ENCODE data around the gene SLCO6A1. TPM values are rescaled to one million over a fixed set of nuclear protein-coding genes. Genes with fewer than 3 reads are reported as not detected.
A peak's percentile ranks its signal among the peaks of the same experiment; 100 is the strongest.
"Not testable (repeated sequence)": the region's sequence is repeated elsewhere in the genome, so short reads cannot be mapped to it uniquely, and the experiment has no call there.

The SLCO6A1 gene
- total RNA-seq, 1 experiment from 2014 or later = not detected

DNA sequence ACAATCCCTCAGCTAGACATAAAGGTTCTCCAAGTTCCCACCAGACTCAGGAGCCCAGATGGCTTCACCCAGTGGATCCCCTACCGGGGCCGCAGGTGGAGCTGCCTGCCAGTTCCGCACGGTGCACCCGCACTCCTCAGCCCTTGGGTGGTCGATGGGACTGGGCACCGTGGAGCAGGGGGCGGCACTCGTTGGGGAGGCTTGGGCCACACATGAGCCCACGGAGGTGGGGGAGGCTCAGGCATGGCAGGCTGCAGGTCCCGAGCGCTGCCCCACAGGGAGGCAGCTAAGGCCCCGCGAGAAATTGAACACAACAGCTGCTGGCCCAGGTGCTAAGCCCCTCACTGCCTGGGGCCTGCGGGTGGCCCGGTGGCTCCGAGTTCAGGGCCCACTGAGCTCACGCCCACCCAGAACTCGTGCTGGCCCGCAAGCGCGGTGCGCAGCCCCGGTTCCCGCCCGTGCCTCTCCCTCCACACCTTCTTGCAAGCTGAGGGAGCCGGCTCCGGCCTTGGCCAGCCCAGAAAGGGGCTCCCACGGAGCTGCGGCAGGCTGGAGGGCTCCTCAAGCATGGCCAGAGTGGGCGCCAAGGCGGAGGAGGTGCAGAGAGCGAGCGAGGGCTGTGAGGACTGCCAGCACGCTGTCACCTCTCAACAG is 7.4 kb downstream of the SLCO6A1 start:
- DNase-seq (ENCODE audit: low read depth, low spot score); in situ Hi-C loops (cut with HindIII; ENCODE audit: low pct_unique_long_range_greater_than_20kb, low sequenced_read_pairs): not testable (repeated sequence)

DNA sequence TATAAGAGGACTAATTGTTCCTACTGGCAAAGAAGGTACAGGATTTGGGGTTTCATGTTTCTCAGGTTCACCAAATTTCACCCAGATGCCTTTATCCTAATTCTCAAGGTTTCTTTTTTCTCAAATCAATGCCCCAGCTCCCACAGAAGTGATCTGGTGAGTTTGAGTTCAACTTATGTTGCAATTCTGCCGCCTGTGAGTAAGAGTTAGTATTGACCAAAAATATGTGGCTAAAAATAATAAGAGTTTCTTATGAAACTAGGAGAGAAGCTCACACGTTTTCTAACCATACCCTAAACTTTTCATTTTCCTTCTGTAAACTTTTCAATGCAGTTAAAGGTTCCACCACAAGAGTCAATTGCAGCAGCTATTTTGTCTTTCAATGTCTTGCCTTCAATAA is 15.1 kb downstream of the SLCO6A1 start:
- in situ Hi-C loops (cut with HindIII; ENCODE audit: low pct_unique_long_range_greater_than_20kb, low sequenced_read_pairs) = no loop called here
- DNase-seq (ENCODE audit: low read depth, low spot score) = no peak

DNA sequence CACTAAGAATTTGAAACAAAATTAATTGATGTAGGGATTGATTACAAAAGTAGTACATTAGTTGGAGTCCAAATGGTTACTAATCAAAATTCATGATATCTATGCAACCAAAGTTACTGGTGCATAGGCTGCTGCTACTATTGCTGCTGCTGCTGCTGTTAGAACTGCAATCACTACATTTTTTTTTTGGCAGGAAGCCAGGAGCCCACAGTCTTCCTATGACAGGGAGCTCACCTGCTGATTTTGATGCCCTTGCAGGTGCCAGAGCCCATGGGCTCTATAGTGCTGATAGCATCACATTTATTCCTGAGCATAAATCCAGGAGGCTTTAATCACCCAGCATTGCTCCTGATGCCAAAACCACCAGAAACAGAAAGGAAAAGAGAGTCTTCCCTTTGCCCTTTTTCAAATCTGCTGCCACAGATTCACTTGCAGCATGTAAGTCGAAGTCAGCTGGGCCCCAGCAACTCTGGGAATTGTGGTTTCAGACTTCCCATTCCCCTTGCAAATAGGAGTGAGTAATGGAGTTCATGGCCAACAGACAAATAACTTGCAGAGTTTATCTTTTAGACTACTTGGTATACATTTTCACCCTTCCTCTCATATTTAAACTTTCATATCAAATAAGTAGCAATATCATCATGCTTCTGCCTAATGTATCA is 17.6 kb downstream of the SLCO6A1 start:
- no peak for DNase-seq (ENCODE audit: low read depth, low spot score)
- in situ Hi-C loops (cut with HindIII; ENCODE audit: low pct_unique_long_range_greater_than_20kb, low sequenced_read_pairs) = no loop called here

DNA sequence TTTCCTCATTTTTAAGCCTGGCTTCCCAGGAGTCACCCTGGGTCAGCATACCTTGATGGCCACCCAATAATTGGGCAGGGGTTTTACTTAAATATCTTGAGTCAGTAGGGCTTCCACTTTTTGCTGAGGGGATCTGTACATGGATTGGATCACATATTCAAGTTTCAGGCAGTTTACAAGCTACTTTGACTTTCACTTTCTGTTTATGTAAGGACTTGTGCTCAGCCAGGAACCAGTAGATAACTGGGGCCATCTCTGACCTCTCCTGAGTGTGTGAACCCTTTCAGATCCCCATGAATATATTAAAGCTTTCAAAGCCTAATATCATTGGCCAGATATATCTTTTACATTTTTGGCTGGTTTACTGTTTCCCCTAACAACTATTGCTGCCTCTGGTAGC is 45.1 kb downstream of the SLCO6A1 start:
- in situ Hi-C loops (cut with HindIII; ENCODE audit: low pct_unique_long_range_greater_than_20kb, low sequenced_read_pairs) = no loop called here
- no peak for DNase-seq (ENCODE audit: low read depth, low spot score)

DNA sequence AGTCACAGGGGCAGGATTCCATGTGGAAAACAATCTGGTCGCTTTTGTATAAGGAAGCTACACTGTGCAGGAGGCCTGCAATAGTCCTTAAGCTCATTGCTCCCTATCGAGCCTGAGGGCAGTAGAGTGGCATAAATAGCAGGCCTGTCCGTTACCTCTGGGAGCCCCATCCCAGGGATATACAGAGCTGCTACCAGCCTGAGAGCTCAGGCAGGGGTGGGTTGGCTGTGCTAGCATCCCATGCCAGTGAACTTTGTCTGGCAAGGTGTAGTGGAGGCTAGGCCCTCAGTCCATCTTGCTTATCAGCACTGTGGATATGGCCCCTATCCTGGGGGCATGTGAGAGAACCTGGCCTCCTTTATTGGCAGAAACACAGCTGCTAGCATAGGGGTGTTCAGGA is 47.7 kb downstream of the SLCO6A1 start:
- no peak for DNase-seq (ENCODE audit: low read depth, low spot score)
- in situ Hi-C loops (cut with HindIII; ENCODE audit: low pct_unique_long_range_greater_than_20kb, low sequenced_read_pairs) = no loop called here

DNA sequence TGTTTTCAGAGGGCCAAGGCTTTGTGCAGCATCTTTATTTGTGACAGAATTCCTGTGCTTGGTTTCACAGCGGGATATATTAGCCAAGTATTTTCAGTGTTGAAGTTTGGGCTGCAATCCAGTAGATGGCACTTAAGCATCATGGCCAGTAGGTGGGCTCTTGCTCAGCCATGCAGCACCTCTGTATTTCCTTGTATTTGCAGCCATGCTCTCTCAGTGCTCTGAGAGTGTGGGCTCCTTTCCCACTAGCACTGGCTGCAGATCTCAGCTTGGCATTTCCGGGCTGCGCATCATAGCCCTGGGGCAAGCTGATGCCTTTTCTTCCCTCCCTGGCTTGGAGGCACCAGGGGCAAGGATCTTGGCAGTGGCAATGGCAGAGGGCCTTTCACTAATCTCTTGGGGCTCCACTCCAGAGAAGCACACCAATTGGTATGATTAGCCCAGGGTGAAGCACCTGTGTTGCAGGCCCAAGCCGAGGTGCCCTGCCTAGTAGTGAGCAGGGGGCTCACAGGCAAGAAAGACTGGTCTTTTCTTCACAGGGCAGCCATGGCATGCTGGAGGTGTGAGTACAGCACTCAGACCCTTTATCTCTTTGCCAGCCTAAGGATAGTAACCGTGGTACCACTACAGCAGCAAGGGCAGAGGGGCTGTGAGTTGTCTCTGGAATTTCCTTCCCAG is 48.3 kb downstream of the SLCO6A1 start:
- peak; percentile 57 for DNase-seq (ENCODE audit: low read depth, low spot score)
- in situ Hi-C loops (cut with HindIII; ENCODE audit: low pct_unique_long_range_greater_than_20kb, low sequenced_read_pairs) = no loop called here

DNA sequence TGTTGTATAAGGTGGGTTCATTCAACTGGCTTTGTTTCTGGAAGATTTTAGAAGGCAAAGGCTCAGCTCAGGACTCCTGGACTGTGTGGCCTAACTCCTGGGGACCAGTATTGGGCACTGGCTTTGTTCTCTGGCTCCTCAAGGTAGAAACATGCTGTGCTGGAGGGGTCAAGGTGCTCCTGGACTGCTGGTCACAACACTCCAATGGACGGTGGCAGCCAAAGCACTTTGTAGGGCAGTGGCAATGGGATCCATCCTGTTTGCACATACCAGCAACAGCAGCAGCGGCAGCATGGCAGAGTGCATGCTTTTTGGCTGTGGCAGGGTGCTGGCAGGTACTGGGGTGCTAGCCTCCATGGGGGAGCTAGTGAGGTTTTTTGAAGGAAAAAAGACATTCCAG is 65.3 kb downstream of the SLCO6A1 start:
- in situ Hi-C loops (cut with HindIII; ENCODE audit: low pct_unique_long_range_greater_than_20kb, low sequenced_read_pairs) = no loop called here
- no peak for DNase-seq (ENCODE audit: low read depth, low spot score)

DNA sequence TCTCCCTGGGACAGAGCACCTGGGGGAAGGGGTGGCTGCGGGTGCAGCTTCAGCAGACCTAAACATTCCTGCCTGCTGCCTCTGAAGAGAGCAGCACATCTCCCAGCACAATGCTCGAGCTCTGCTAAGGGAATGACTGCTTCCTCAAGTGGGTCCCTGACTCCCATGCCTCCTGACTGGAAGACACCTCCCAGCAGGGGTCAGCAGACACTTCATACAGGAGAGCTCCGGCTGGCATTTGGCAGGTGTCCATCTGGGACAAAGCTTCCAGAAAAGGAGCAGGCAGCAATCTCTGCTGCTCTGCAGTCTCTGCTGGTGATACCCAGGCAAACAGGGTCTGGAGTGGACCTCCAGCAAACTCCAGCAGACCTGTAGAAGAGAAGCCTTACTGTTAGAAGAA is 77.2 kb downstream of the SLCO6A1 start:
- in situ Hi-C loops (cut with HindIII; ENCODE audit: low pct_unique_long_range_greater_than_20kb, low sequenced_read_pairs) = no loop called here
- DNase-seq (ENCODE audit: low read depth, low spot score) = peak; percentile 41

DNA sequence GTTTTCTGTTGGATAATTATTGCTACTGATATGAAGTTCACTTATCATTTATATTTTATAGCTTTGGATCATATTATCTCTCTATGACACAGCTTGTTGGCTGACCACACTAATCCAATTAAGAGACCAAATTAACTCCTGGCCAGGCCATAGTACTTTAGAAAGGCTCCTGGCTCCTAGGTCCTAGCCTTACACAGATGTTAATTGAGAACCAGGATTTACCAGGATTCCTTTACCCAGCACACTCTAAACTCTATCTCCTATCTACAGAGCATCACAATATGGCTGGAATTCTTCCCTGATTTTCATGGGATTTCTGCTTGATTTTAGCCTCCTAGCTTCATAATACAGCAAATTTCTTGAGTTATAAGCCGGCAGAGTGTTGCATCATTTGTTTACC is 80.3 kb downstream of the SLCO6A1 start:
- DNase-seq (ENCODE audit: low read depth, low spot score) = no peak
- in situ Hi-C loops (cut with HindIII; ENCODE audit: low pct_unique_long_range_greater_than_20kb, low sequenced_read_pairs) = no loop called here

DNA sequence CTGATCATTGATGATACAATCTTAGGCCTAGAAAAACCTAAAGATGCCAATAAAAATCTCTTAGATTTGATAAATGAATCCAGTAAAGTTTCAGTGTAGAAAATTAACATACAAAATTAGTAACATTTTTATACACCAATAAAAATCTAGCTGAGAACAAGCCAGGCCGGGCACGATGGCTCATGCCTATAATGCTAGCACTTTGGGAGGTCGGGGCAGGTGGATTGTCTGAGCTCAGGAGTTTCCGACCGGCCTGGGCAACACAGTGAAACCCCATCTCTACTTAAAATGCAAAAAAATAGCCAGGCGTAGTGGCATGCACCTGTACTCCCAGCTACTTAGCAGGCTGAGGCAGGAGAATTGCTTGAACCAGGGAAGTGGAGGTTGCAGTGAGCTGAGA is 84.4 kb downstream of the SLCO6A1 start:
- DNase-seq (ENCODE audit: low read depth, low spot score) = no peak
- in situ Hi-C loops (cut with HindIII; ENCODE audit: low pct_unique_long_range_greater_than_20kb, low sequenced_read_pairs) = no loop called here

DNA sequence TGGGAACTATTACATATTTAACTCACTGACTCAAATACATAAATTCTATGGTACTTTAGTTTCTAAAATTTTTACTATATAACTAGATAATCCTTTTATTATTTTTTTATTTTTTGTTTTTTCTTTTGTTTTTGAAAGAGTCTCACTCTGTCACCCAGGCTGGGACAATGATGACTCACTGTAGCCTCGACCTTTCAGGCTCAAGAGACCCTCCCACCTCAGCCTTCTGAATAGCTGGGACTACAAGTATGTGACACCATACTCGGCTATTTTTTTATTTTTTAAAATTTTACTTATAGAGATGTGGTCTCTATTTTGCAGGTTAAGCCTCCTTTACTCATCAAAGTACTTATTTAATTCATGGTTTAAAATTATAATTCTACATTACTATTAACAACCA is 110.6 kb downstream of the SLCO6A1 start:
- in situ Hi-C loops (cut with HindIII; ENCODE audit: low pct_unique_long_range_greater_than_20kb, low sequenced_read_pairs) = no loop called here
- no peak for DNase-seq (ENCODE audit: low read depth, low spot score)

DNA sequence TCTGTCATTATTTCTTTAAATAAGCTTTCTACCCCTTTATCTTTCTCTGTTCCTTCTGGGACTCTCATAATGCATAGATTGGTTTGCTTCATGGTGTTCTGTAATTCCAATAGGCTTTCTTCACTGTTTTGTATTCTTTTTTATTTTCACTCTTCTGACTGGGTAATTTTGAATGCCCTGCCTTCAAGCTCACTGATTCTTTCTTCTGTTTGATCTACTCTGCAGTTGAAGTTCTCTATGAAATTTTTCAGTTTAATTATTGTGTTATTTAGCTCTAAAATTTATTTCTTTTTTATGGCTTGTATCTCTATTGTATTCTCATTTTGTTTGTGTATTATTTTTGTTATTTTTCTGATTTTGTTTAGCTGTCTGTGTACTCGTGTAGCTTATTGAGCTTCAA is 113.4 kb downstream of the SLCO6A1 start:
- in situ Hi-C loops (cut with HindIII; ENCODE audit: low pct_unique_long_range_greater_than_20kb, low sequenced_read_pairs) = no loop called here
- DNase-seq (ENCODE audit: low read depth, low spot score) = no peak

DNA sequence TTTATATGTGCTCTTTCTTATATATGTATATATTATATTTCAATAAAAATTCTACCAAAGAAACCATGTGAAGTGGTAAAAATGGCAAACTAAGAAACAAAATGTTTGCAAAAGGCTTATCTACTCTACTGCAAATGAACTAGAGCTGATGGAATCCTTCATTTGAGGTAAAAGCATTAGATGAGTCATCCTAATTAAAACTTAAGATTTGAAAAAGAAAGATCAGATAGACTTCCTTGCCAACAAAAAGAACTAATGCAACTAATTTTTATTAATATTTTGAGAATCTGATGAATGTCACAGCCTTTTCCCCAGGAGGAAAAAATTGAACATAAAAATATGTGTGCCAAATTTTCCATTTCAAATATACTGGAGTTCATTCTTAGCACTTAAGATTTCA is 118.6 kb downstream of the SLCO6A1 start:
- in situ Hi-C loops (cut with HindIII; ENCODE audit: low pct_unique_long_range_greater_than_20kb, low sequenced_read_pairs) = no loop called here
- DNase-seq (ENCODE audit: low read depth, low spot score) = no peak

DNA sequence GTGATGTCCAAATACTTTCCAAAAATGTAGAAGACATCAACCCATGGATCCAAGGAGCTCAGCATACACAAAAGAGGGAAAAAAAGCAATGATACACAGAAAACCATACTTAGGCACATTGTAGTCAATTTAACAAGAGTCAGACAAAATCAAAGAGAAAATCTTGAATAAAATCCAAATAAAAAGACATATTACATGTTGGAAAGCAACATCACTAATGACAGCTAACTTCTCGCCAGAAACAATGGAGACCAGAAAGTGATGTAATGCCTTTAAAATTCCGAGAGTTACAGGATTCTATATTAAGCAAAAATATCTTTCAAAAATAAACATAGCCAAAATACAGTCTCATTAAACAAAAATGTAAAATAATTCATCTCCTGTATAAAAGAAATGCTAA is 122.9 kb downstream of the SLCO6A1 start:
- in situ Hi-C loops (cut with HindIII; ENCODE audit: low pct_unique_long_range_greater_than_20kb, low sequenced_read_pairs) = no loop called here
- no peak for DNase-seq (ENCODE audit: low read depth, low spot score)

DNA sequence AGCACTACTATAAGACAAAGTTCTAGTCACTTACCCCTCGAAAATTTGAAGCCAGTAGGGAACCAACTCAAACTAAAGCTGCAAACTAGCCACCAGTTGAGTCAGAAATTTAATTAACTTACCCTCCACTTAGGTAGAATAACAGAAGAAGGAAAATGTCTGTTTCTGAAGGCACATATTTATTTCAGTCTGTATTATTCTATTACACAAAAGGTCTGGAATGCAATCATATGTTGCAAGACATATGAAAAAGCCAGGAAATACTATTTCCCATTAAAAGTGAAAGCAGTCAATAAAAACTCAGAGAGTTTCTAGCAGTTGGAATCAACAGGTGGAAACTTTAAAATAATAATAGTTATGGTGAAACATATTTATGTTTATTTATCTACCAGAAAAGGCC is 123.5 kb downstream of the SLCO6A1 start:
- in situ Hi-C loops (cut with HindIII; ENCODE audit: low pct_unique_long_range_greater_than_20kb, low sequenced_read_pairs) = no loop called here
- no peak for DNase-seq (ENCODE audit: low read depth, low spot score)

DNA sequence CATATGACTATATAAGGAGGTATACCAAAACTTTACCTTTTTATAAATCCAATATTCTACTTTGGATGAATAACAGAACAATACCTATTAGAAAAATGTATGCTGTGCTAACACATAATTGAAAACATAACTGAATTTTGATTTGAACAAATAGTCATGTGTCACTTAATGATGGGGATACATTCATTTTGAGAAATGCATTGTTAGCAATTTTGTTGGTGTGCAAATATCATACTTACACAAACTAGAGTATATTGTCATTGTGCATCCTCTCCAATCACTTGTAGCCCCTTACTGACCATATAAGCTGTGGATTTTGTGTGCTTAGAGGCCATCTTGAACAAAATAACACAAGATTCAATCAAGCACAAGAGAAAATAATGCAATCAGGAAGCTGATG is 130.4 kb downstream of the SLCO6A1 start:
- in situ Hi-C loops (cut with HindIII; ENCODE audit: low pct_unique_long_range_greater_than_20kb, low sequenced_read_pairs) = no loop called here
- no peak for DNase-seq (ENCODE audit: low read depth, low spot score)

DNA sequence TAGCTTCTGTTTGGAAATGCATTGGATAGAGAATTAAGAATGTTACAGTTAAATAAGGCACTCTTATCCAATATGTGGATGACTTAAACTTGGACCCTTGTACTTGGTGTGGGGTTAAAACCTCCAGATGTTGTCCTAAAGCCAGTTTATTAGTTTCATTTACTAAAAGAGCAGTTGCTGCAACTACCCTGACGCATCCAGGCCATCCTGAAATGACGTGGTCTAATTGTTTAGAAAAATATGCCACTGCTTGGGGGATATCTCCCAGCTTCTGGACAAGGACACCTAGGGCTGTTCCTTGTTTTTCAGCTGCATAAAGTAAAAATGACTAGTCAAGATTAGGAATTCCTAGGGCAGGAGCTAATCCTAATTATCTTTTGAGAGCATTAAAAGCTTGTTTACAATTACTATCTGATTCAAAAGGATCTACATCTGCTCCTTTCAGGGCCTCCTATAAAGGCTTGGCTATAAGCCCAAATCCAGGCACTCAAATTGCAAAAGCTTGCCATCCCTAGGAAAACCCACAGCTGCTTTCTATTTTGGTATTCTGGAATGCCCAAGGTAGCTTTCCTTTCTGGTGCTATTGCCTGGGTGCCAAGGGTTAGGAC is 157.0 kb downstream of the SLCO6A1 start:
- DNase-seq (ENCODE audit: low read depth, low spot score) = no peak
- in situ Hi-C loops (cut with HindIII; ENCODE audit: low pct_unique_long_range_greater_than_20kb, low sequenced_read_pairs) = no loop called here

DNA sequence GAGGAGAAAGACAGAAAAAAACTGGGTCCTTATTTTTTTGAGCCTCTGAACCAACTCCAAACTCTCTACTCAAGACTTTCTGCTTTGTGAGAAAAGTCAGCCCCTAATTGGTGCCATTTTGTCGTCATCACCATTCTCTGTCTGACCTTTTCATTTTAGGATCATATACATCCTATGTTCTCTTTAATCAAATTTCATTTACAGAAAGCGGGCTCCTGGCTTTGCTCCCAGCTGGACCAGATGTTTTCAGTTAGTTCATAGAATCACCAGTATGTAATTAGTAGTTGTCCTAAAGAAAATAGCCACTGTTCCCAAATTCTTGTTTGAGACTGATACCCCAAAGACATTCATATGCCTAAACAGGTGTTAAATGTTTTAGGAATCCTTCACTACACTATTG is 174.1 kb downstream of the SLCO6A1 start:
- DNase-seq (ENCODE audit: low read depth, low spot score) = no peak
- in situ Hi-C loops (cut with HindIII; ENCODE audit: low pct_unique_long_range_greater_than_20kb, low sequenced_read_pairs) = no loop called here

Data from SK-MEL-5 (cell line).